BE2C (cell line): ENCODE measurements around the gene HHATL.

Experiments
- DNase-seq: peaks from one replicate; pipeline ENCODE4 v3.0.0-alpha.2; 2020
- H3K27me3 ChIP-seq: fragments of 250-450 bp; sonication (Bioruptor Pico); 2 replicates; pipeline ENCODE4 v1.5.1; 2020; ENCODE audit warnings: mild to moderate bottlenecking
- H3K36me3 ChIP-seq: fragments of 250-450 bp; sonication (Bioruptor Pico); 2 replicates; pipeline ENCODE4 v1.5.1; 2020; ENCODE audit warnings: mild to moderate bottlenecking
- H3K4me1 ChIP-seq: fragments of 250-450 bp; sonication (Bioruptor Pico); 2 replicates; pipeline ENCODE4 v1.5.1; 2020
- H3K4me3 ChIP-seq: 2 replicates; pipeline ENCODE4 v1.5.1; 2011; ENCODE audit warnings: low read depth, low read length
- H3K9me3 ChIP-seq: fragments of 250-450 bp; sonication (Bioruptor Pico); 2 replicates; pipeline ENCODE4 v1.5.1; 2020
- CTCF ChIP-seq: IDR thresholded peaks from 2 replicates; pipeline ENCODE4 v1.5.1; 2012; ENCODE audit warnings: mild to moderate bottlenecking, low read depth, low read length

HHATL gene

GRCh38 chr3:42699511-42699971, 3.1 kb downstream of the HHATL start:
- no peaks in the 10 kb centered on the region for H3K4me1 ChIP-seq
- no peak for DNase-seq
- H3K36me3 ChIP-seq, result no peaks in the 10 kb centered on the region
- no peak for TF ChIP-seq CTCF
- H3K9me3 ChIP-seq, result no peaks in the 10 kb centered on the region
- H3K4me3 ChIP-seq, result no peak overlapping the region
- H3K27me3 ChIP-seq, result no peaks in the 10 kb centered on the region

- no peaks in the 10 kb centered on the region for H3K27me3 ChIP-seq
- H3K9me3 ChIP-seq, result no peaks in the 10 kb centered on the region
- no peaks in the 10 kb centered on the region for H3K36me3 ChIP-seq
- H3K4me1 ChIP-seq, result no peaks in the 10 kb centered on the region
- no peak overlapping the region for H3K4me3 ChIP-seq
- no peak for TF ChIP-seq CTCF
- DNase-seq, result no peak
Observed at GRCh38 chr3:42698911-42699230, 3.7 kb downstream of the HHATL start.

GRCh38 chr3:42698216-42698910, 4.2 kb downstream of the HHATL start:
- no peak for DNase-seq
- Histone ChIP-seq H3K36me3 (no peaks in the 10 kb centered on the region), H3K4me3 (no peak overlapping the region), H3K4me1 (no peaks in the 10 kb centered on the region), H3K9me3 (no peaks in the 10 kb centered on the region), H3K27me3 (no peaks in the 10 kb centered on the region)
- TF ChIP-seq CTCF, result no peak

GRCh38 chr3:42697289-42698051, 5.1 kb downstream of the HHATL start:
- H3K27me3 ChIP-seq, result no peaks in the 10 kb centered on the region
- TF ChIP-seq CTCF, result no peak
- H3K4me3 ChIP-seq, result no peak overlapping the region
- no peaks in the 10 kb centered on the region for H3K36me3 ChIP-seq
- DNase-seq, result no peak
- no peaks in the 10 kb centered on the region for H3K4me1 ChIP-seq
- H3K9me3 ChIP-seq, result no peaks in the 10 kb centered on the region

- TF ChIP-seq CTCF, result no peak
- H3K4me3 ChIP-seq, result no peak overlapping the region
- H3K9me3 ChIP-seq, result no peaks in the 10 kb centered on the region
Observed at GRCh38 chr3:42696356-42697288, 6.0 kb downstream of the HHATL start.

More at GRCh38 chr3:42696356-42697288, 6.0 kb downstream of the HHATL start:
- H3K36me3 ChIP-seq, result no peaks in the 10 kb centered on the region
- no peak for DNase-seq
- no peaks in the 10 kb centered on the region for H3K27me3 ChIP-seq
- H3K4me1 ChIP-seq, result no peaks in the 10 kb centered on the region
